NB4 (cell line): Measurements from ENCODE around the gene SPAG4.

Experiments
- DNase-seq: peaks from one replicate; pipeline ENCODE4 v3.0.0; 2010; ENCODE audit warnings: low read depth
- H3K4me3 ChIP-seq: one replicate; pipeline ENCODE4 v1.5.1; 2011; ENCODE audit warnings: mild to moderate bottlenecking, low read depth, low read length, moderate library complexity
- MYC ChIP-seq: IDR thresholded peaks from 2 replicates; pipeline ENCODE4 v1.6.1; 2011; ENCODE audit warnings: low read depth, low read length
- POLR2A ChIP-seq: IDR thresholded peaks from 2 replicates; pipeline ENCODE4 v1.6.1; 2011; ENCODE audit warnings: mild to moderate bottlenecking; ENCODE audit not compliant: insufficient read length; ENCODE audit errors: extremely low read depth
- TF ChIP-seq, protein P1 (sequence below): IDR thresholded peaks from one replicate; pipeline ENCODE4 v1.5.1; 2012; ENCODE audit warnings: low read depth, low read length
- TF ChIP-seq, protein P2 (sequence below): IDR thresholded peaks from 2 replicates; pipeline ENCODE4 v1.6.1; 2011; ENCODE audit warnings: low read depth, low read length

The SPAG4 gene

DNA sequence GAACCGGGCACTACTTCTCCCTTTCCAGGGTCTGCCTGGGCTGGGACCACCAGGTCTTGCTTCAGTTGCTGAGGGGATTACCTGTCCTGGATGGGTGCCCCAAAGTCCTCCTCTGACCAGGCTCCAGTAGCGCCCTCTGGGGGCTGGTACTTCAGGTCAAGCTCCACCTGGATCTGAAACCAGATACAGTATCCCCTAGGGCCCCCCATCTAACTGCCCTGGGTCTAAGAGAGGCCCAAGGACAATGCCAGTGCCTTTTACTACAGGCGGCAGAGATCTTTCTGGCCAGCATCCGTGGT, 11.2 kb upstream of the SPAG4 start:
- TF ChIP-seq, protein P1, sequence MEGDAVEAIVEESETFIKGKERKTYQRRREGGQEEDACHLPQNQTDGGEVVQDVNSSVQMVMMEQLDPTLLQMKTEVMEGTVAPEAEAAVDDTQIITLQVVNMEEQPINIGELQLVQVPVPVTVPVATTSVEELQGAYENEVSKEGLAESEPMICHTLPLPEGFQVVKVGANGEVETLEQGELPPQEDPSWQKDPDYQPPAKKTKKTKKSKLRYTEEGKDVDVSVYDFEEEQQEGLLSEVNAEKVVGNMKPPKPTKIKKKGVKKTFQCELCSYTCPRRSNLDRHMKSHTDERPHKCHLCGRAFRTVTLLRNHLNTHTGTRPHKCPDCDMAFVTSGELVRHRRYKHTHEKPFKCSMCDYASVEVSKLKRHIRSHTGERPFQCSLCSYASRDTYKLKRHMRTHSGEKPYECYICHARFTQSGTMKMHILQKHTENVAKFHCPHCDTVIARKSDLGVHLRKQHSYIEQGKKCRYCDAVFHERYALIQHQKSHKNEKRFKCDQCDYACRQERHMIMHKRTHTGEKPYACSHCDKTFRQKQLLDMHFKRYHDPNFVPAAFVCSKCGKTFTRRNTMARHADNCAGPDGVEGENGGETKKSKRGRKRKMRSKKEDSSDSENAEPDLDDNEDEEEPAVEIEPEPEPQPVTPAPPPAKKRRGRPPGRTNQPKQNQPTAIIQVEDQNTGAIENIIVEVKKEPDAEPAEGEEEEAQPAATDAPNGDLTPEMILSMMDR = peak; percentile 66
- TF ChIP-seq POLR2A (no peak), MYC (no peak)
- TF ChIP-seq, protein P2, sequence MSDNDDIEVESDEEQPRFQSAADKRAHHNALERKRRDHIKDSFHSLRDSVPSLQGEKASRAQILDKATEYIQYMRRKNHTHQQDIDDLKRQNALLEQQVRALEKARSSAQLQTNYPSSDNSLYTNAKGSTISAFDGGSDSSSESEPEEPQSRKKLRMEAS = no peak
- H3K4me3 ChIP-seq = no peak overlapping the region
- DNase-seq = peak; percentile 50

DNA sequence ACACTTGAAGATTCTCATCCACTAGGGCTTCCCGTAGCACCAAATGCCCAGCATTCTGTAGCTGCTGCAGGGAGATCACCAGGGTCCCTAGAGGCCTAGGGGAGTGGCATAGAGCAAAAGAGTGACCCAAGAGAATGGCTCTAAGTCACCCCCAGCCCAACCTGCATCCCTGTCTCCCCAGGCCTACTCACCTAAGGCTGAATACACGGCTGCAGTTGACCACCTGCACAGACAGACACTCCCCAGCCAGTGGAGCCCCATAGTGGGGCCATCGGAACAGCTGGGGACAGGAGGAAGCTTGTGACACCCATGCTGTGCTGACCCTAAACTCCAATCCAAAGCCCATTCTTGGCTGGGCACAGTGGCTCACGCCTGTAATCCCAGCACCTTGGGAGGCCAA, 9.5 kb upstream of the SPAG4 start:
- no peak for DNase-seq
- H3K4me3 ChIP-seq = no peak overlapping the region
- TF ChIP-seq, protein P1 = no peak
- no peak for TF ChIP-seq POLR2A
- TF ChIP-seq MYC = no peak
- TF ChIP-seq, protein P2 = no peak

DNA sequence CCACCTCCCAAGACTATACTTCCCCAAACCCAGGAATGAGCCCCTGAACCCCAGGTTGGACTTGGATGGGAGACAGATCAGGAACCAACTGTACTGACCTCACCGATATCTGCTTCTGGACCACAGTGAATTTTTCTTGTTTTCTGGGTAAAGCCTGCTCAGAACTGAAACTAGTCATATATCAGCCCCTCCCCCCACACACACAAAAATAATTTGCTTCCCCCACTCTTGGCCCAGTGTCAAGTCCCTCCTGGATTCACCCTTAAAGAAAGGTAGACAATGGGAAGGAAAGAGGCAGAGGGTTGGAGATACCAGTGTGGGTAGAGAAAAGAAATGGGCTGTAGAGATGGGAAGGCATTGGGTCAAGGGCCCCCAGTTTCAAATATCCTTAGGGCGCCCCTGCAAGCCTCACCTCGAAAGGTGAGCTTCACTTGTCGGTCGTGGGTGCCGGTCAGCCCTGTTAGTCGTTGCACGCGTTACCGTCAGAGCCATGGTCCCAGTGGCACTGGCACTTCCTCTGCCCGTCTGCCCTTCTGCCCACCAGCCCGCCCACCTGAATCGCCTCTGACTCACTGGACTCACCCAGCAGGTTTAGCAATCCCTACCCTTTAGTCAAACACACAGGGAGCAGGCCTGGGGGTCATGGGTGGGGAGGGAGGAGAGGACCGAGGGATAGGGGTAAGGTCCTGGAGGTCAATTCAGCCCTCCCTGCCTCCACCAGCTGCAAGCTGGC, 8.5 kb upstream of the SPAG4 start:
- TF ChIP-seq MYC (no peak), POLR2A (no peak)
- TF ChIP-seq, protein P1 = no peak
- TF ChIP-seq, protein P2 = no peak
- no peak overlapping the region for H3K4me3 ChIP-seq

DNA sequence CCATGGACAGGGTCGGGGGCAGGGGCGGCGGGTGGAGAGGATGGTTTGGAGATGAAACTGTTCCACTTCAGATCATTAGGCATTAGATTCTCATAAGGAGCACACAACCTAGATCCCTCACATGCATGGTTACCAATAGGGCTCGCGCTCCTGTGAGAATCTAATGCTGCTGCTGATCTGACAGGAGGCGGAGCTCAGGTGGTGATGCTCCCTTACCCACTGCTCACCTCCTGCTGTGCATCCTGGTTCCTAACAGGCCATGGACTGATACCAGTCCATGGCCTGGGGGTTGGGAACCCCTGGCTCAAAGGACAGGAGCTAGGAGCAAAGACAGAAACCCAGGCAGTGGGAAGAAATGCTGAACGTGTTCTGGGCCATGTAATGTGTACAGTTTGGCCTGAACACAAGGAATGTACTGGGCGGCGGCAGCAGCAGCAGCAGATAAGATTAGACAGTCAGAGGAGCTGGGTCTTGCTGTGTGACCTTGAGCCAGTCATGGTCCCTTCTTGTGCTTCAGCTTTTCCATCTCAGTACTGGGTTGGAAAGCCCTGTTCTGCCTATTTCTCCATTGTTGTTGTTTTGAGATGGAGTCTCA, 4.7 kb upstream of the SPAG4 start:
- H3K4me3 ChIP-seq = no peak overlapping the region
- no peak for DNase-seq
- TF ChIP-seq, protein P1 = no peak

More for the DNA sequence above, 8.5 kb upstream of the SPAG4 start:
- DNase-seq = no peak

DNA sequence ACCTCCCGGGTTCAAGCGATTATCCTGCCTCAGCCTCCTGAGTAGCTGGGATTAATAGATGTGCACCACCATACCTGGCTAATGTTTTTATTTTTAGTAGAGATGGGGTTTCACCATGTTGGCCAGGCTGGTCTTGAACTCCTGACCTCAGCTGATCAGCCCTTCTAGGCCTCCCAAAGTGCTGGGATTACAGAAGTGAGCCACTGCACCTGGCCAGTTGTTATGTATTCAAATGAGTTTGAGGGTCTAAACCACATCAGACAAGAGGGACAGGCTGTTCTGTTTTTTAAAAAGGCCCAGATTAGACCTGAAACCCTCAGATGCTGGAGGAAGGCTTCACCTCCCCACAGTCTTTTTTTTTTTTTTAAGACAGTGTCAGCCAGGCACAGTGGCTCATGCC, 4.1 kb upstream of the SPAG4 start:
- TF ChIP-seq POLR2A = no peak
- TF ChIP-seq, protein P2 = no peak

DNA sequence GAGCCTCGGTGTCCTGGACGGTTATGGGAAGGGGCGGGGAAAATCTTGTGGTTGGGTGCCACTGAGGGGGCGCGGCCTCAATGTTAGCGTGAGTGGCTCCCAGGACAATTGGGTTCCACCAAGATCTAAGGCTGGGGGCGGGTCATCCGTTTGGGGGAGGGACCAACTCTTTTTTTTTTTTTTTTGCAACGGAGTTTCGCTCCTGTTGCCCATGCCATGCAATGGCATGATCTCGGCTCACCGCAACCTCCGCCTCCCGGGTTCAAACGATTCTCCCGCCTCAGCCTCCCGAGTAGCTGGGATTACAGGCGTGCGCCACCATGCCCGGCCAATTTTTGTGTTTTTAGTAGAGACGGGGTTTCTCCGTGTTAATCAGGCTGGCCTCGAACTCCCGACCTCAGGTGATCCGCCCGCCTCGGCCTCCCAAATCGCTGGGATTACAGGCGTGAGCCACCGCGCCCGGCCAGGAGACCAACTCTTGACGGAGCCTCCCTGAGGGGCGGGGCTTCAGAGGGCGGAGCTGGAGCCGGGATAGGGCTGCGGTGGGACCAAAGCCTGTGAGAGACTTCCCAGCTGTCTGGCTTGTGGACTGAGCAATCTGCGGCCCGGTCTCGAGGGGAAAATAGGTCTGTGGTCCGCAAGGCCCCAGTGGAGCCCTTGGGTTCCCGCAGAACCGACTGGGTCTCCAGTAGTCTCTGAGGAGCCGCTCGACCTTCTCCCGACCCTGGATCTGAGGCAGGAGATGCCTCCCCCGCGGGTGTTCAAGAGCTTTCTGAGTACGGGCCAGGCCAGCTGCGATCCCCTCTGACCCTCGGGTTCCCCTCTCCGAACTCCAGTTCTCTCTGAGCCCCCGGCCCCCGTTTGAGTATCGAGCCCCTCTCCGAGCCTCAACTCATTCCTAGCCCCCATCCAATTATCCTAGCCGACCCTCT, 1.1 kb downstream of the SPAG4 start:
- TF ChIP-seq, protein P2 = no peak
- TF ChIP-seq MYC (peak; percentile 16), POLR2A (peak; percentile 62)

More for the DNA sequence above, 4.1 kb upstream of the SPAG4 start:
- H3K4me3 ChIP-seq = no peak overlapping the region
- no peak for DNase-seq

More for the DNA sequence above, 1.1 kb downstream of the SPAG4 start:
- peak overlapping the region; percentile 65 for H3K4me3 ChIP-seq
- peak; percentile 93 for DNase-seq
